ENCODE measurements around the gene ANO9.

Gene ANO9

DNA sequence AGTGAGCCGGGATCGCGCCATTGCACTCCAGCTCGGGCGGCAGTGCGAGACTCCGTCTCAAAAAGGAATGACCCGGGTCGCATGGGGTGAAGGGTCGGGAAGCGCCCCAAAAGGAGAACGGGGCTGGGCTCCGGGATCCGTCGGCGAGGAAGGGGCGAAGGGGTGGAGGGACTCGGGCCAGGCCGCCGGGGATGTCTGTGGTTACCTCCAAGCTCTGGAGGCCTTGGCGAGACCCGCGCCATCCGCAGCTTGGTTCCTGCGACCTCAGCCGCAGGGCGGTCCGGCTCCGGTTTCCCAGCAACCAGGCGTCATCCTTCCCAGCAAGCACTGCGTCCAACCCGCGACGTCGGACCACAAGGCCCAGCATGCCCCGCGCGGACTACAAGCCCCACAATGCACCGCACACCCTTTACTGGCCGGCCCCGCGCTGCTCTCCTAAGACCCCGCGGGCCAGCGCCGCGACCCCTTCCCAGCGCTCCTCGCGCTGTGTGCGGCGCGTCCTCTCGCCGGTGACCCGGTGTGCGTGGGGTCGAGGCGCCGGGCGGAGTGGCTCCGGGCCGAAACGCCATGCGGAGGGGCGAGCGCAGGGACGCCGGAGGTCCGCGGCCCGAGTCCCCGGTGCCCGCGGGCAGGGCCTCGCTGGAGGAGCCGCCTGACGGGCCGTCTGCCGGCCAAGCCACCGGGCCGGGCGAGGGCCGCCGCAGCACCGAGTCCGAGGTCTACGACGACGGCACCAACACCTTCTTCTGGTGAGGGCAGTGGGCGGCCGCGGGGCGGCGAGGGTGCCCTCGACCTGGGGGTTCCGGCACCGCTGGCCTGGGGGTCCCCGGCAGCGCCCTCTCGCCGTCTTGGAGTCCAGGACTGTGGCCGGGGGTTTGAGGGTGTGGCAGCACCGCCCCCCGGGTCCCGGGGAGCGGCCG lies 8.3 kb upstream of the ANO9 start, which contains the start of gene PTDSS2:
Gene PTDSS2 (plus strand): TSS at position 391 of the 920 bp plus-strand sequence. CDS start 177 bp downstream, at position 568.
- DNase-seq (ENCODE audit: extremely low spot score): peak; percentile 95
- POLR2A ChIA-PET: interaction anchor here (0.6 to 0.9 kb wide), 2 partner anchors 43 to 109 kb away, joined by 3 to 4 read pairs; no protein-coding TSS in a partner anchor
- peak; percentile 0 for TF ChIP-seq CTCF (IDR thresholded peaks at IDR 0.05; ENCODE audit: control extremely low read depth, extremely low read depth, low read depth, missing control alignments)
- CTCF ChIA-PET: interaction anchor here (0.7 to 3.1 kb wide), 8 partner anchors 10 to 280 kb away, joined by 3 to 18 read pairs (median 6); partner anchors contain the start of gene RNH1

- DNase-seq (ENCODE audit: extremely low spot score): peak; percentile 96
- POLR2A ChIA-PET: interaction anchor here (0.9 to 1.1 kb wide), 2 partner anchors 9 to 59 kb away, joined by 3 to 5 read pairs; partner anchors contain the start of gene RNH1
- CTCF ChIA-PET: interaction anchor here (0.7 to 3.1 kb wide), 35 partner anchors 8 to 278 kb away, joined by 3 to 18 read pairs (median 5); partner anchors contain the start of genes BET1L, RIC8A and RNH1
- TF ChIP-seq CTCF (IDR thresholded peaks at IDR 0.05; ENCODE audit: control extremely low read depth, extremely low read depth, low read depth, missing control alignments): peak; percentile 84
Observed at GRCh38 chr11:447923-448731, 6.3 kb upstream of the ANO9 start.

DNA sequence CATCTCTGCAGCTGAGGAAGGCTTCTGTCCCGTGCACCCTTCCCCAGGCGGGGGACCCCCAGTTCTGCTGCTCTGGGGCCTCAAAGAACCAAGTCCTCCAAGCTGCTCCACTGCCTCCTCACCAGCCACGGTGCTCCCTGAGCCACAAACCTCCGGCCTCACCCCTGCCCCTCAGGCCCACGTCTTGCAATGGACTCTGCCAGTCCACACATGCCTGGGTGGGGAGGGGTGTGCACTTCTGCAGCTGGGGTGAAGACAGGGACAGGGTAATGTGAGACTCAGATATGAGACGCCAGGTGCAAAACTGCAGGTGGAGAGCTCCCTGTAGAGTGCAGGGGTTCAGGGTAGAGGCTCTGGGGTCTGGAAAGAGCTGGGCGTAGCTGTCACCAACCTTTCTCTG lies 5.1 kb upstream of the ANO9 start:
- ChIA-PET POLR2A (interaction anchor here (0.6 kb wide), 1 partner anchor 12 kb away, joined by 3 read pairs; no protein-coding TSS in a partner anchor), CTCF (interaction anchor here (0.8 to 3.1 kb wide), 7 partner anchors 18 to 72 kb away, joined by 3 to 18 read pairs (median 11); no protein-coding TSS in a partner anchor)
- TF ChIP-seq CTCF (IDR thresholded peaks at IDR 0.05; ENCODE audit: control extremely low read depth, extremely low read depth, low read depth, missing control alignments): no peak
- DNase-seq (ENCODE audit: extremely low spot score): no peak

GRCh38 chr11:445765-446588 lies 4.2 kb upstream of the ANO9 start:
- POLR2A ChIA-PET: no interaction called here
- CTCF ChIA-PET: interaction anchor here (0.8 to 2.0 kb wide), 4 partner anchors 10 to 239 kb away, joined by 3 to 5 read pairs (median 3); partner anchors contain the start of genes BET1L and RIC8A
- no peak for TF ChIP-seq CTCF (IDR thresholded peaks at IDR 0.05; ENCODE audit: control extremely low read depth, extremely low read depth, low read depth, missing control alignments)
- no peak for DNase-seq (ENCODE audit: extremely low spot score)

DNA sequence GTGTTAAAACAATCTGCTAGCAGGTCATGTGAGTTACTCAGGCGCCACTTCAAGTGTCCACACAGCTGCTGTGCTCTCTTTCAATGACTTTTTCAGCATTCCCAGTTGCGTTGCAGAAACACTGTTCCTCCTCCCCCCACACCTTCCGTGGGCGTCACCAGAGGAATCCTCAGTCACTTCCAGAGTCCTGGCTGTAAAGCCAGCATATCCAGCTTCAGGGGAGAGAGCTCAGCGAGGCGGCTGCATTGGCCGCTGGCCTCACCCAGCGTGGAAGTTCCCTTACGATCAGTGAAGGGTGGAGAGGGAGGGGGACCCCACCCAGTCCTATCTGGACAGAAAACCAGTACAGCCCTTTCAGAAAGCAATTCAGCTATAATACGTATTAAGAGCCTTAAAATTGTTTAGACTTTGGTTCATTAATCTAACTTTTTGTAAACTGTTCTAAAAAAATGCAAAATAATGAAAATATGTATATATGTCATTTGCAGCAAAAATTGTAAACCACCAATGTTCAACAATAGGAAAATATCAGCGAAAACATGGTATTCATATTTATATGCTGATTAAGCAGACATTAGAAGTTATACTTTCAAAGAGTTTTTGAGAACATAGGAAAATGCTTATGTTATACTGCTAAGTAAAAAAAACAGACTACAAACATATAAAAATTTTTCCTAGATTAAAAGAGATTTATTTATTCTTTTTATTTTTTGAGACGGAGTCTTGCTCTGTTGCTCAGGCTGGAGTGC lies 2.8 kb upstream of the ANO9 start:
- ChIA-PET CTCF (interaction anchor here (1.1 to 2.0 kb wide), 3 partner anchors 11 to 193 kb away, joined by 3 to 5 read pairs (median 4); no protein-coding TSS in a partner anchor), POLR2A (no interaction called here)
- no peak for TF ChIP-seq CTCF (IDR thresholded peaks at IDR 0.05; ENCODE audit: control extremely low read depth, extremely low read depth, low read depth, missing control alignments)
- DNase-seq (ENCODE audit: extremely low spot score): no peak
